ENCODE results near the gene MCUB.
A peak's percentile ranks its signal among the peaks of the same experiment; 100 is the strongest.
"Not testable (repeated sequence)": the region's sequence is repeated elsewhere in the genome, so short reads cannot be mapped to it uniquely, and the experiment has no call there.

MCUB gene

GRCh38 chr4:109631532-109632108 is 71.6 kb downstream of the MCUB start:
- DNase-seq = peak; percentile 17

DNA sequence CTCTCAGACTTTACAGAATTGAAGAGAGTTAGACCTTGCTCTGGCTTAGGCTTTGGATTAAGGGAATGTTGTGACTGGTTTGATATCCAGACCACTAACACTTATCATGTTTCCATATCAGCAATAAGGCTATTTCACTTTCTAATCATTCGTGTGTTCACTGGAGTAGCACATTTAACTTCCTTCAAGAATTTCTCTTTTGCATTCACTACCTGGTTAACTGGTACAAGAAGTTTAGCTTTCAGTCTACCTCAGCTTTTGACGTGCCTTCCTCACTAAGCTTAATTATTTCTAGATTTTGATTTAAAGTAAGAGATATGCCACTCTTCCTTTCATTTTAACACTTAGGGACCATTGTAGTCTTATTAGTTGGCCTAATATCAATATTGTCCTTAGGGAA is 80.6 kb downstream of the MCUB start:
- no peak for DNase-seq

DNA sequence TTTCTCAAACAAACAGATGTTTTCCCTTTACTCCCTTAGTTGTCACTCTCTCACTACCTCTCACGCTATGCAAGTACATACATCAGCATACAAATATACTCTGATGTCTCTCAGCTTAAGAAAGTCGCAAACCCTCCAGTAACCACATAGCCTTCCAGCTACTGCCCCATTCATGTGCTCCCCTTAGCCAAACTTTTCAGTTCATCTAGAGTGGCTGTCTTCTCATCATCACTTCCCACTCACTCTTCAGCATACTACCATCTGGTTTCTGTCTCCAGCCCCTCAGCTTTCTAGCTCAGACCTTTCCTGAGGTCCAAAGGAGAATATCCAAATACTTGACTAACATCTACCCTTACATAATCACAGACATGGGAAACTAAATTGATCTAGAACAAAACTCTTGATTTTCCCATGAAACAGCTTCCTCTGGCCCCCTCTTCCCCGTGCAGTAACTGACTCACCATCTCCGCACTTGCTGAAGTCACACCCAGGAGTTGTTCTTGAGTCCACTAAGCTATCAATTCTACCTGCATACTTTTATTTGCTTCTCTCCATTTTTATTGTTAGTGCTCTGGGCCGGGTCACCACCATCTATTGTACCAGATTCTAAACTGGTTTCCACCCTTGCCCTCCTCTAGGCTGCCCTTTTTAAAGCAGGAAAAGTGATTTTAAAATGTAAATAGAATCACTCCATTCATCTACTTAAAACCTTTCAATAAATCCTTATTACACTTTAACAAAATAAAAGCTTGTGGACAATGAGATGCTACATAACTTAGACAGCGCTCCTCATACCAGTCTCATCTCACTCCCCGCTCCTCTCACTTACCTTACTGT is 86.0 kb downstream of the MCUB start:
- DNase-seq = peak; percentile 32

- DNase-seq = peak; percentile 30
These were observed 88.4 kb downstream of the MCUB start for GRCh38 chr4:109648266-109648996.

- no peak for DNase-seq
These were observed 89.0 kb downstream of the MCUB start for GRCh38 chr4:109648997-109649575.

GRCh38 chr4:109649872-109650271 is 89.8 kb downstream of the MCUB start:
- peak; percentile 47 for DNase-seq

- DNase-seq = no peak
These were observed 95.3 kb downstream of the MCUB start for GRCh38 chr4:109655396-109655795.

DNA sequence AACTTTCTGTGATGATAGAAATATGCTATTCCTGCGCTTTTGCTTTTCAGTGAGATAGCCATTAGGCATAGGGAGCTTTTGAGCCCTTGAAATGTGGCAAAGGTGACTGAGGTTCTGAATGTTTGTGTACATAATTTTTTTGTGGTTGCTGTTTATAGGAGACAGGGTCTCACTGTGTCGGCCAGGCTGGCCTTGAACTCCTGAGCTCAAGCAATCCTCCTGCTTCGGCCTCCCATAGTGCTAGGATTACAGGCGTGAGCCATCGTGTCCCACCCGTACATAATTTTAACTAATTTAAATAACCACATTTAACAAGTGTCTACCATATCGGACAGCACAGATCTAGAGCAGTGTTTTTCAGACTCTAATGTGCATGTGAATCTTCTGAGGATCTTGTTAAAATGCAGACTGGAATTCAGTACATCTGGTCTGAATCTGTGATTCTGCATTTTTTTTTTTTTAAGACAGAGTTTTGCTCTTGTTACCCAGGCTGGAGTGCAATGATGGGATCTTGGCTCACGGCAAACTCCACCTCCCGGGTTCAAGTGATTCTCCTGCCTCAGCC is 97.9 kb downstream of the MCUB start:
- no peak for DNase-seq

DNA sequence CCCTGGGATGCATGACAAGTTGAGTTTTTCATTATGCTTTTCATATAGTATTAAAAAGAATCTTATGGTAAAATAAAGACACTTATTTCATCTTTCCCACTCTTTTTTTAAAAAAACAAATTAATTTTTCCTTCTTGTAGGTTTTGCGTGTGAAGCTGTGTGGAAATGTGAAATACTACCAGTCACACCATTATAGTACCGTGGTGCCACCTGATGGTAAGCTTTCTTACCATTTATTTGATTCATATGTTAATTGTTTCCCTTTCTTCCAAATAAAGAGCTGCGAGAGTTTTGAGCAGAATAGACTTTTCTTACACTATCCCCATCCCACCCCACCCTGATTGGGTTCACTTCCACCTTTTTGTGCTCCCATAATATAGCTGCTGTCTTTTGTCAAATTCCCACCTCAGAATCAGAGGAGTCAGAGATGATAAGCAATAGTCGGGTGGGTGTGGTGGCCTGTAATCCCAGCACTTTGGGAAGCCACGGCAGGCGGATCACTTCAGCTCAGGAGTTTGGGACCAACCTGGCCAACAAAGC is 98.9 kb downstream of the MCUB start:
- peak; percentile 51 for DNase-seq

DNA sequence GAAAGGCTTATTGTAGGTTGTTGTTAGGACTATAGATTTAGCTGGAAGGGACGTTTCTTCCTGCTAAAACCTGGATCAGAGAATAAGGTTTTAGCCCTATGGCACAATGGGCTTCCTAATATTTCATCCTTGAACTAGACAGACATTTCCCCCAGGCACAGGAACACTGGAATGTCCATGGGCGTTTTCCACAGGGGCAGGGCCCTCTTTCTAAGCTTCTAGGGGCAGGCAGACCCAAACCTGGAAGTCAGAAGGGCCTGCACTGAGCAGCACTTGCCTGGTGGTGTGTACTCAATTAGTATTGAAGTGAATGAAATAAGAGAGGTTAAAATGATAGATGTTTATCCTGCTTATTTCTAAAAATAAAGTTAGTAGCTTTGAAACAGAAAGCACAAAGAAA is 102.1 kb downstream of the MCUB start:
- DNase-seq = no peak

GRCh38 chr4:109662771-109663170 is 102.7 kb downstream of the MCUB start:
- no peak for DNase-seq

GRCh38 chr4:109665783-109666485 is 105.9 kb downstream of the MCUB start:
- no peak for DNase-seq

DNA sequence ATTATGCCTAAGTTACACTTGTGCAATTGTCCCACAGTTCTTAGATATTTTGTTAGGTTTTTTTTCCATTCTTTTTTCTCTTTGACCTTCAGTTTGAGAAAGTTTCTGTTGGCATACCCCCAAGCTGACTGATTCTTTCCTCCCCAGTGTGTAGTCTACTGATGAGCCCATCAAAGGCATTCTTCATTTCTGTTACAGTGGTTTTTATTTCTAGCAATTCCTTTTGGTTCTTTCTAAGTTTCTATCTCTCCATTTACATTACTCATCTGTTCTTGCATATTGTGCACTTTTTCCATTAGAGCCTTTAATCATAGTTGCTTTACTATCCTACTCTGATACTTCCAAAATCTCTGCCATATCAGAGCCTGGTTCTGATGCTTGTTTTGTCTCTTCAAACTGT is 111.3 kb downstream of the MCUB start:
- no peak for DNase-seq

DNA sequence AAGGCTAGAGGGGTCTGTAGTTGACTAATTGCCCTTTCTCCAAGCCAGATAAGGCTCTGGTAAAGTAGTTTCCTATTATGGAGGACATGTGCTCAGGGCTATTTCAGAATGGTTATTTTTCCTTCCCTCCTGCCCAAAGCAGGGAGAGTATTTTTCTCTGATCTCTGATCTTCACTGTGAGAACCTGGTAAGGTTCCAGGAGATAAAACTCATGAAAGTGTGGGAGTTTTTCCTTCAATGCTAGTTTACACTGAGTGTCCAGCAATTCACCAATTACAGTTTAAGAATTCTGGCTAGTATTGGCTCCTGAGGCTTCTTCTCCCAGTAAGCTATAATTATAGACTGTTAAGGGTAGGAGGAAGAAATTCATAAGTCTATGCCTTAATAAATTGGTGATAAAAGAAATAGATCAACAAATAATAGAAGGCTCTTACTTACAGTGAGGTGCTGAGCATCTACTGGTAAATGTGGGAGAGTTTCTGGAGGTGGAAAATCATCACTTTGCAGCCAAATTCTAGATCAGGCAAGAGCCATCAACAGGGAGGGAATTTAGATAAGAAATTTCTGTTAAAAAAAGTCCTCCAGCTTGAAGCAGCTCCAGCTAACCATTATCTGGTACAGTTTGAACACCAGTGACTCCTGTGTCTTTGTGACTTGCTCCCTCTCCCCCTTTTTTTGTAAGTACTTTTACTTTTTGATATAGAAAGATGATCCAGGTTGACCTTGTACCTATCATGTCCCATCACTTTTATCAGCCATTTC is 112.3 kb downstream of the MCUB start:
- no peak for DNase-seq

DNA sequence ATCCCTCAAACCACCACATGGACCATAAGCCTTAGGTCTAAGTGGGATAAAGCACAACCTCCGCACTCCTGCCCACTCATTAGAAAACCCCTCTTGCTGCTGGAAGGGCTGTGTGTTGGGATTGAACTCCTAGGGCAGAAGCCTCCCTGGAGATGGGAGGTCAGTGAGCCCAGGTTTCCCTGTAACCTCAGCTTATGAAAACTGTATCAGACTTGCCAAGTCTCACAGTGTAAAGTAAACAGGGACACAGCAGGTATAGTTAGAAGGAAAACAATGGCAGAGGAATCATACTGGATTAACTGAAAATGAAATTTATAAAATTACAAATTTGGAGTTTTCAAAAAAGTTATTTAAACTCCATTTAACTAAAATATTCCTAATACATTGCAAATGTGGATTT is 113.3 kb downstream of the MCUB start:
- DNase-seq = no peak

- no peak for DNase-seq
These were observed 115.1 kb downstream of the MCUB start for GRCh38 chr4:109675181-109675580.

DNA sequence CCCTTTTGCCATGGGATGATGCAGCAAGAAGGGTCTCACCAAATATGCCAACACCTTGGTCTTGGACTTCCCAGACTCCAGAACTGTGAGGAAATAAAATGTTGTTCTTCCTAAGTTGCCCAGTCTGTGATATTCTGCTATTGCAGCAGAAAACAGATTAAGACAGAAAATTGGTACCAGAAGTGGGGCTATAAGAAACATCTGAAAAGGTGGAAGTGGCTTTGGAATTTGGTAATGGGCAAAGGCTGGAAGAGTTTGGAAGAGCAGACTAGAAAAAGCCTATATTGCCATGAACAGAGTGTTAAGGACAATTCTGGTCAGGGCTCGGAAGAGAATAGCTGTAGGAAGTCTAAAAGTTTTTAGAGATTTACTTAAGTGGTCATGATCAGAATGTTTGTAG is 115.8 kb downstream of the MCUB start:
- no peak for DNase-seq

DNA sequence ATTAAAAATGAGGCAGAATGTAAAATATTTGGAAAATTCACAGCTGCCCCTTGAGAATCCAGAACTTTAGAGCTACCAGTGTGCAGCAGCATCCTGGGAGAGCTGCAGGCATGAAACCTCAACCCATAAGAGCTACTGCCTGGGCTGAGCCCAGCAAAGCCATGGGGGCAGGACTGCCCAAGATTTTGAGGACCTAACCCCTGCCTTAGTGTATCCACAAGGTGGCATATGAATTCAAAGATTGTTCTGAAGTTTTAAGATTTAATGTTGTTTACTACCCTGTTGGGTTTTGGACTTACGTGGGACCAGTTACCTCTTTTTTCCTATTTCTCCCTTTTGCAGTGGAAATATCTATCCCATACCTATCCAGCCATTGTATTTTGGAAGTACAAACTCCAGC is 116.8 kb downstream of the MCUB start:
- no peak for DNase-seq

- not testable (repeated sequence) for DNase-seq
These were observed 118.4 kb downstream of the MCUB start for GRCh38 chr4:109678472-109678871.

DNA sequence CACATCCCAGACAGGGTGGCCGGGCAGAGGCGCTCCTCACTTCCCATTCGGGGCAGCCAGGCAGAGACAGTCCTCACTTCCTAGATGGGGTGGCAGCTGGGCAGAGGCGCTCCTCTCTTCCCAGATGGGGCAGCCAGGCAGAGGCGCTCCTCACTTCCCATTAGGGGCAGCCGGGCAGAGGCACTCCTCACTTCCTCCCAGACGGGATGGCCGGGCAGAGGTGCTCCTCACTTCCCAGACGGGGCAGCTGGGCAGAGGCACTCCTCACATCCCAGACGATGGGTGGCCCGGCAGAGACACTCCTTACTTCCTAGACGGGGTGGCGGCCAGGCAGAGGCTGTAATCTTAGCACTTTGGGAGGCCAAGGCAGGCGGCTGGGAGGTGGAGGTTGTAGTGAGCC is 118.9 kb downstream of the MCUB start:
- not testable (repeated sequence) for DNase-seq

- no peak for DNase-seq
These were observed 122.8 kb downstream of the MCUB start for GRCh38 chr4:109682875-109683274.

All from CD4-positive, alpha-beta T cell treated with Interleukin-6 for 4 hours (primary cell).